Dedifferentiated amniotic fluid mesenchymal stem cell (primary cell): ENCODE measurements around the gene AP1S2.
"Not testable (repeated sequence)": the region's sequence is repeated elsewhere in the genome, so short reads cannot be mapped to it uniquely, and the experiment has no call there.

Experiments
- DNase-seq: peaks from one replicate; pipeline ENCODE4 v3.0.0-alpha.2; 2016; ENCODE audit errors: extremely low spot score

Gene AP1S2

DNA sequence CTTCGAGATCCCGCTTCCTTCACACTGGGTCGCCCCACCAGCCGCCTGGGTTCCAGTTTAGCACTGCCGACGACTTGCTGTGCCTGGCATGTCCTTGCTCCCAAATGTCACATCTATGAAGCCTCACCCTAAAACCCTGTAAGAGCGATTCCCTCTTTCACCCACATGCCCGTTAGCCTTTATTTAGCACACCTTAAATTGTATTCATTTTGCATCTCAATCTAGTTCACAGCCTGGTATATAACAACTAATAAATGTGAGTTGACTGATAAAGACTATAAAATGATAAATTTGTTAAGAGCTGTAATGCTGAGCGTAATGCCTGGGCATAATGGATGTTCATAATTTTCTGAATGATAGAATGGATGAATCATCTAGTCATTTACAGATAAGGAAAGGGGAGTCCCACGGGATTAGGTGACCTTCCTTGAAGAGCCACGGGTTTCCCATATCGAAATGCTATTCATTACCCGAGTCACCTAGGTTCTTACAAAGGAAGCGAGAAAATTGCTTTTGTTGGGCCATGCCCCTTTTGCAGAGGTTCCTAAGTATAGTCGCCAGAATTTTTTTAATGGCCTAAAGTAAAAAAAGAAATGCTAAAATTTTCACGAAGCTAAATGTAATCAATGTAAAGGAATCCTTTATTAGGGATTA lies 1.1 kb upstream of the AP1S2 start:
- no peak for DNase-seq

DNA sequence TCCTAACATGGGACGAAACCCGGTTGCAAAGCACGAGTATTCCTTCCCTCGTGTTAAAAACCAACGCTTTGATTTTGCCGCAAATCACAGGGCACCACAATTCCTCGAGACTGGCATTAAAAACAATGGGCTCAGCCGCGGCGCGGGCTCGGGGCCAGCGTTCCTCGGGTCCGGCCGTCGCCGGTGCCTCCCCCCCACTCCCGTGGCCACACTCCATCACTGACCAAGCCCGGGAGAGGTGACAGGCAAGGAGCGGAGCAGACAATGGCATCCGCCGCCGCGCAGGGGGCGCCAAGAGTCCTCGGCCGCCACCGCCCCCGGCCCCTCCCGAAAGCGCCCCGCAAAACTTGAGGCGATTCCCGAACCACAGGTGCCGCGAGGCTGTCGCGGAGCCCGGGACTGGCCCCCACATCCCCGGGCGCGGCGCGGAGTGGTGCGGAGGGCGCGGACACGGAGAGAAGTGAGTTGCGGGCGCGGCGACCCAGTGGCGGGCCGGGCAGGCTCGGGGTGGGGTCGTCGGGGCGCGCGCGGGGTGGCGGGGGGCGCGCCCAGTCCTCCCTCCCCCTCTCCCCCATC lies 445 bp downstream of the AP1S2 start:
- DNase-seq: peak; percentile 17

DNA sequence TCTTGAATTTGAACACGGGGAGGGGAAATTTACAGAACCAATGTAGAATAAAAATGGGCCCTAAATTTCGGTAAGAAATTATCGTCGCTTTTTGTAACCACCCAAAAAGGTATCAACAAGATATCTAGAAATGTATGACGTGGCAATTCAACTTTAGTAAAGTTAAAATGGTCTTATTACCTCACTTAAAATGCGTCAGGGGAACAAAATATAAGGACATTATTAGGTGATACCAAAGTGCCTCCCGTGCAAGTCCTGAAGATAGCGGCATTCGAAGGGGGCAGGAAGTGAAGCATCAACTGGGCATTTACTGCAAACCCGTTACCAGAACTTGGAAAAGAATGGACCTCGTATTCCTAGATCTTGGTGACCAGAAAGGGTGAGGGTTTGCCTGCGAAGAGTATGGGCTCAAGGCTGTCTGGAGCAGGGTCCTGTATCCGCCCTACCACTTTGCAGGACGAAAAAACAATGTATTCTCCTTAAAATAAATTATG lies 980 bp downstream of the AP1S2 start:
- DNase-seq: no peak

DNA sequence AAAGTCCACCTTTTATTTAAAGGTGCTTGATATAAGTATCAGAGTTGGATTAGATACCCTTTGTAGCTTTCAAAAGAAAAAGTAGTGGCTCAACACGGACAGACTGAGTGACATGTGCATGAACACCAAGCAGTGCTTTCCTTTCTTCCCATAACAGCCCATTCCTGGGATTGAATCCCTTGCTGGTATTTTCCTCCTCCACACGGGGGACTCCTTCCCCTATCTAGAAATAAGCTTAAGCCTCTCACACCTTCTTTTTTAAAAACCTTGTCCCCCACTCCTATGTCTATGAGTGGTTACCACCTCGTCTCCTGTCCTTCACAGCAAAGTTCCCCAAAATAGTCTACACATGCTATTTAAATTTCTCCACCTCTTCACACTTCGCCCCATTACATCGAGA lies 5.1 kb downstream of the AP1S2 start:
- DNase-seq: no peak

DNA sequence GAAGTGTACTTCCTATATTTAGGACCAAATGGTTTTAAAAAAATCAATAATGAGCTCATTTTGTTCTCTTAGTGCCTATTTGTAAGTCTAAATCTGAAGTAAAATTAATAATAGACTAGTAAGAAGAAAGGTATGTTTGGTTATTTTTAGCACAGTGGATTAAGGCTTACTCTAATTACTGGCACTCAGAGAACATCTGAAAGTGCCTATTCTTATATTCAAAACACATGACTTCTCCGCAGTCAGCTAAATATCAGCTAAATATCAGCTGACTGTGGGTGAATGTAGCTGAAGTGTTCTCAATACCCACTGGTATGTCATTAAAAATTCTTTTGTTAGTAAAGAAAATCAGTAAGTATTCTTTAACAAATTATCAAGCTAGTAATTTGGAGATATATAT lies 6.0 kb downstream of the AP1S2 start:
- no peak for DNase-seq

DNA sequence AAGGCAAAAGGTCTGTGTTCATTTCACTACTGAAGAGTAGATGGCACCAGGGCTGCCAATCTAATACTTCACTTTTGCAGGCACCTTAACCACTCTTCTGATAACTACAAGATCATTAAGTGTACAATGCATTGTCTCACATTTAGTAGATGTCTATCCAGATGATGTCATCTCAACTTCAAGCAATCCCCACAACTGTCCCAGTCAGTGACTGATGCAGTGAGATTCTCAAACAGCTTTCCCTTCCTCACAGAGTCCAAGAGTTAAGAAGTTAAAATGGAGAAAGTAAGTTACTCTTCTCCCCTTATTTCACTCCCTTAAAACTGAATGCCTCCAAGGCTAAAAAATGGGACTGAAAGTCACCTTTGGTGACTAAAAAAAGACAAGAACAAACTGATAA lies 10.7 kb downstream of the AP1S2 start:
- no peak for DNase-seq

DNA sequence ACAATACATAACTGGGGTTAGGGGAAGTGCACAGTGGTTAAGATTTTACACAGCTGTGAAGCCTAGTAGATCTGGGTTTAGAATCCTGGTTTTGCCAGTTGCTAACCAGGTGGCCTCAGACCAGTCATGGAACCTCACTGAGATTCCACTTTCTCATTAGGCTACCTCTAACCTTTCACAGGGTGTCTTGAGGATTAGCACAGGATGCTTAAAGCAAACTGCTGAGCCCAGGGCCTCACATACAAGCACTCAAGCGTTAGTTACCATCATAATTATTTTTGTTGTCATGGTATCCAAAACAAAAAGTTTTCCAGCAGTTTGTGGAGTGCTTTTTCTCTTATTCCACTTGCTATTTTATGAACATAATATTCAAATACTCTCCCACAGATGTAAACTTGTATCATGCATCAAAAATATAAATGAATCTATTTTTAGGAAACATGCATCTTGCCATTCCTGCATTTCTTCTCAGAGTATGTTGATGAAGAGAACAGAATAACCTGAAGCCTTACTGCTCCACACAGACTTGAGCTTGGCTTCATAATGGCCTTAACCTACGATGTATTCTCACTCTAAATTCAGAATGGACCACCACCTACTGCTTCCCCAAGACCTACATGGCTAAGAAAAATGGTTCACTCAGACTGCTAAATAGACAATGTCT lies 12.6 kb downstream of the AP1S2 start:
- DNase-seq: no peak

DNA sequence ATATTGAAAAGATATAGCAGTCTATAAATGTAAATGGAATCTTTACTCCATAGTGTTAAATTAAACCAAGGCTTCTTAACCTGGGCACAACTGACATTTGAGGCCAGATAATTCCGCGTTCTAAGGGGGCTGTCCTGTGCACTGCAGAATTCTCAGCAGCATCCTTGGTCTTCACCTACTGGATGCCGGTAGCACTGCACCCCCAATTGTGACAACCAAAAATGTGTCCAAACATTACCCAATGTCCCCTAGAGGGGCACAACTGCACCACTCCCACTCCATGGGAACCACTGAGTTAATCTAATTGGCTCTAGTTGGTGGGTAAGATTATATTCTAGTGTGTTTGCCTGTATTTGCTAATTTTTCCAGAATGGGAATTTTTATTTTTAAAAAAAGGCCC lies 16.6 kb downstream of the AP1S2 start:
- DNase-seq: no peak

DNA sequence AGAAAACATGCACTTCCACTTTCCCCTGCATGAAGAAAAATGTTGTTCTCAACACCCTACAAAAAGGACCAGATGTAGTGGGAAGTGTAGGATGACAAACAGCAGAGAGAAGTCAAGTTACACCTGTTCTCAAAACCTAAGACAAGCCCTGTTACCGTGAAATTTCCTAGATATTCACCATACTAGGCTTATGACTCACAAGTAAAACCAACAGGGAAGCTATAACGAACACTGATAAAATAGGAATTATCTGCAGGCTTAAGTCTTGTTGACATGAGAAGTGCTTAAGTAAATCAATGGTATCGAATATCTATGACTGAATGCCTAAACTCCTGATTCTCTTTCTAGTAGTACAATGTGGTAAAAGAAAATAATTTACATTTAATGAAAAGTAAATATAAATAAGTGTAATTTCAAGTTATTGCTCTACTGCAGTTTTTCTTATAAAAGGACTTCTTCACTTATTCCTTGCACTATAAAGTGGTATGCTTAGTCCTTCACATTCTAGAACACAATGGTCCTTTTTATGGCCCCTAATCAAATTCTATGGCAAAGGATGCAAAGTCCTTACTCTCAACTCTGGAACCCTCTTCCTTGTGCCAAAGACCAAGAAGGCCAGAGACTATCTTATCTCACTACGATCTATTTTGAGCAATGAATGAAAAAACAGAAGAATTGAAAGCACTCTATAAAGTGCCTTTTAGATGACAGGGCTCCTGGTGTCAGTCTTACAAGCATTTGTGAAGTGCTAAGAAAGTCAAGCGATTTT lies 19.6 kb downstream of the AP1S2 start:
- DNase-seq: no peak

DNA sequence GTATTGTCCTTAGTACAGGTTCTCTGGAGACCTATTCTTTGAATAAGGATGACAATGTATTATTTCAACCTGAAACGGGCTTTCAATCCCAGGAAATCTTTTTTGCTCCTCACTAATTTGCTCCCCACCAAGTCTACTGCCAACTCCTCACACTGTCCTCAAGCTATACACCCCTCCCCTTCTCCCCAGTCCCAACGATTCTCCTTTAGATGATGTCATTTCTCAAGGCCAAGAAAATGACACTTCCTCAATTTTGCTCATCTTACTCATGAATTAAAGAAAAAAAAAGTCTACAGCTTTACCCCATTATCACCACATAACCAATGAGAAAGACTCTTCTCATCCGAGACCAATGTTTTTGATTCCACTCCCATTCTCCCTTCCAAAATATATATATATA lies 20.6 kb downstream of the AP1S2 start:
- no peak for DNase-seq

DNA sequence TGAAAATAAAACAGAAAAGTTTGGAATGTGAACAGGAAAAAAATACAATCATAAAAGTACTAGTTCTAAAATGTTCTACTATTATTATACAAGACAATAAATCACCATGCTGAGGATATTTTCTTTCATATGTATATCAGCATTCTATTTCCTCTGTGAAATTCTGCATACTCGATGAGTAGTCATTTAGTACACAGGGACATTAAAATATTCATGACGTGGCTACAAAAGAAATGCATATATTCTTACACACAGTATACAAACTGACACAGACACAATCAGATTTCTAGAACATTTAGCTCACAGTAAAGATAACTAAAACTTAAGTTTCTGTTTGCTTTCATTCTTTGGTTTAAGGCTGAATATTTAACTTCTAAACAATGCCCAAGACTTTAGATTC lies 23.3 kb downstream of the AP1S2 start:
- not testable (repeated sequence) for DNase-seq

DNA sequence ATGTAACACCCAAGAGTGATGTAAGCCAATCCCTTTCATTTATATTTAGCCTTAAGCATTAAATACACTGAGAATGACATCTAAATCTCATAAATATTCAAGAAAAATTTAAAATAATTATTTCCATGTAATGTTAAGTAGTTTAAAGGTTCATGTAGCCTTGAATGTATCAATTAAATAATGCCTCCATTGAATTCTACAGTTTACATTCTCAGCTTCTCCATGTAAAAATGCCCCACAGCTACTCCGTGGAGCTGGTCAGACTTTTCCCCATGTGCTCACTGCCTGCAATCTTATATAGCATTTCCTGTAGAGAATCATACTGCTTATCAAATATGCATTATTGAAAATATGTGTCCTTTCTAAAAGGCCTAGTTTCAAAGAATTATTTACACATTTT lies 25.4 kb downstream of the AP1S2 start:
- DNase-seq: no peak

DNA sequence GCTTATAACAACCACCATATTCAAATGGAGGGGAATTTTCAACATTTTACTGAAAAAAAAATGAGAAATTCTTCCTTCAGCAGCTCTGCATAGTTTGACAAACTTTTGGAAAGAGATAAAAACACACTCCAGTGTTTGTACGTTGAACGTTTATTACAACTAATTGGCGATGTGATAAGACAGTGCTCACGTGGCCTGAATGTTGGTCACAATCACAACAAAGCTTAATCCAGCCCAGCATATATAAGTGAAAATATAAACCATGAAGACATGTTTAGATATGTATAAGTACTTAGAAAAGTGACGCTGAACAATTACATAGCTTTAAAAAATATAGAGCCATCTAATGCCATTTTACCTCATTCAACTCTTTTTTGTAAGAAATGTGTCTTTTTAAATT lies 28.7 kb downstream of the AP1S2 start:
- no peak for DNase-seq

DNA sequence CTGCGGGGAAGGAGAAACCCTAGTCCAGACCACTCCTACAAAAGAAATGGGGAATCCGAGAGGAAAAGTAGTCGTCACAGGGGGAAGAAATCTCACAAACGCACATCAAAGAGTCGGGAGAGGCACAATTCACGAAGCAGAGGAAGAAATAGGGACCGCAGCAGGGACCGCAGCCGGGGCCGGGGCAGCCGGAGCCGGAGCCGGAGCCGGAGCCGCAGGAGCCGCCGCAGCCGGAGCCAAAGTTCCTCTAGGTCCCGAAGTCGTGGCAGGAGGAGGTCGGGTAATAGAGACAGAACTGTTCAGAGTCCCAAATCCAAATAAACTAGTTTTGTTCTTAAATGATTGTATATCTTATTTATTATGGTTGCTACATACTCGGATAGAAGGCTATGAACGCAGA lies 31.7 kb downstream of the AP1S2 start:
- DNase-seq: no peak

DNA sequence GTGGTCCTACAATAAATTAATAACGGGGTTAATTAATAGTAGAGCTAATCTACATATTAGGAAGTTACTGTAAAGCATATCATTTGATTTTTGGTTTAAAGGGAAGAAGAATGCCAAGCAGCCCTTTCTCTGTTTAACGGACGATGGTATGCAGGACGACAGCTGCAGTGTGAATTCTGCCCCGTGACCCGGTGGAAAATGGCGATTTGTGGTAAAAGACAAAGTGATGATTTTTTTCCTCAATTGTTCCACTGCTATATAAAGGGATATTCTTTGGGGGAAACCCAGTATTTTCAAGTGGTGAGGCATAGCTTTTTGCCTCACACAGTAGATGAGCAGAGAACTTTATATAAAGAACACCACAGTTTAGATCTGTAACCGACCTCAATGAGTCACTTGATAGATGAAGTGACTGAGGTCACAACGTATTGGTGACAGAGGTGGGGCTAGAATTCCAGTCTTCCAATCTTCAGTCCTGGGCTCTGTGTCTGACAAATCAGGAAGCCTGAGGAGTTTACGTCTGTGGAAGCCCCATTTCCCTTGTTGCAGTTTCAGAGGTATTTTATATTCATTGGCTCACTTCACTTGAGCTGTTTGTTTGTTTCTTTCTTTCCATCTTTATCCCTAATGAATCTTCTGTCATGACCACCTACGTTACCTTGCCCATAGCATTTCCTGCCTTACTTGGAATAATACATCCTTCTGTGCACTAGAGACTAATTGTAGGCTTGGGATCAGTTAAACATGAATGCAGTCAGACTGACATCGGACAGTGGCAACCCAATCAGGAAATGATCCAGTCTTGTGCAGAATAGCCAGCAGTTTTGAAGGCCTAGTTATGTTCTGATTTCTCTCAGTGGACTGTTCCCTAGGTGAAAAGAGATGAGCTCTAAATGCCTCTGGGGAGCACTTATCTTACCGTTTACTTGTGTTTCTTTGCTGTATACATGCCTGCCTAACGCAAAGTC lies 34.2 kb downstream of the AP1S2 start:
- no peak for DNase-seq

DNA sequence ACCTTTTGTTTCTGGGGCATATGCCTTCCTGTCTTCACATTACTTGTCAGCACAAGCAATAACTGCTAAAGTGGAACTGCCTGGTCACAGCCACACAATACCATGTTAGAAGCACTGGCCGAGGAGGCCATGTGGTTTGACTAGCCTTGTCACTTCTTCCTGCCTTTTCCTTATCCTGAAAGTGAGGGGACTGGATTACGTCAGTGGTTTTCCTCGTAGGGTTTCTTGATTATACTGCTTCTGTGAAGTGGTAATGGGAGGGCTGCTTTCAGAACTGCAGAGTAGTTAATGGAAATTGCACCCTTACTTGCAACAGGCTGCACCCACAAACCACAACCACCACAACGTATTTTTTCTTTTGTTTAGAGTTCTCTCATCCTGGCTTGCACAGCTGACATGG lies 37.7 kb downstream of the AP1S2 start:
- no peak for DNase-seq

DNA sequence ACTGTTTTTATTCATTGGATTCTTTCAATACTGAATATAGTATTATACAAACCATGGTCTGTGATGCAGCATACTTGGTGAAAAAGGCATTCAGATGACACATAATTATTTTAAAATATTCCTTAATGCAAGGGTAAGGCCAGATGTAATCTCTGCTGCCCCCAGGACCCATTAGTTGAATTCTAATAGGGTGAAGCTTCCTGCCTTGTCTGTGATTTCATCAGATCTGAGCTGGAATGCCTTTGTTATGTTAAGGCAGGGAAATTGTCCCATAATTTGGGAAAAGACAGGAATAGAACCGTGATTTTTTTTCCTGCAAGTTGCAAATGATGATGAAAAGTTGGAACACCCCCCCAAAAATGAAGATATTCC lies 38.2 kb downstream of the AP1S2 start:
- DNase-seq: no peak

DNA sequence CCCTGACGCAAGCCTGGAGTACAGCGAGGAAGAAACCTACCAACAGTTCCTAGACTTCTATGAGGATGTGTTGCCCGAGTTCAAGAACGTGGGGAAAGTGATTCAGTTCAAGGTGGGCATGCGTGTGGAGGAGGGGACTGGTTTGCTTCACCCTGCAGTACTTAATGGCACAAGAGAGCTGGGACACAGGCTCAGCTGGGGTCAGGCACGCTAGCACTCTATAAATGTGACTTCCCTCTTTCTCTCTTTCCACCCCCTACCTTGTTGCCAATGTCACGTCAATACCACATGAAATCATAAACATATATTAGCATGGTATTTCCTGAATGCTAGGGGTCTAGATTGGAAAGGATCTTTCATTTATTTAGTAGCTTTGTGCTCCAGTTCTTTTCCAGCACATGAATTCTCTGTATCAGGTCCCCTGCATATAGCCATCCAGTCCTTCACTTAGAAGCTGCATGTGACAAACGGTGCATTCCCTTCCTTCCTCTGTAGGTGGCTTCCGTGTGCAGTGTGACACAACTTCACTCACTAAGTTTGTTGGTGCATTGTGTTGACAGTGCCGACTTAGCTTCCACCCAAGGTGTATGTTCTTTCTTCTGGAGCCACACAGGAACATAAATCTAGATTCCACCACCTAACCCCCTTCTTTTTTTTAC lies 38.7 kb downstream of the AP1S2 start:
- DNase-seq: no peak

DNA sequence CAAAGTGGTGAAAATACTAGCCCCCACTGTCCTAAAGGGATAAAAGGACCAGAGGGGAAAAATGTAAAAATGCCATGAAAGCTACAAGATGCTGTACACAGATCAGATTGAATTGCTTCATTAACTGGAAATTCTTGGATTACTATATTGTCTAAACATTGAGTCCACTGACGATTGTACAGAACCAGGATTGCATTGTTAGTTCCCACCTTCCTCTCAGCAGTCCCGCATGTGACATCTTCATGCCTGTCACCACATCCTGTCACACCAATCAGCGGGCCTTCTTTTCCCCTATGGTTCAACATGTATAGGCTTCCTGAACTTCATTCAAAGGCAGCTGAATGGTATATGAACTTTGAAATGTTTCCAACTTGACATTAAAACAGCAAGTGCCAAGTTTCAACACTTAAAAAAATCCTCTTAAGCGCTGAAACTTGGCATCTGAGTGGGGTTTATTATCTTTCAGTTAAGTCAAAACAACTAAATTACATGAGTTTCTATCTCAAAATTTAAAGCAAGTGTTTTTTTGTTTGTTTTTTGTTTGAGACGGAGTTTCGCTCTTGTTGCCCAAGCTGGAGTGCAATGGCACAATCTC lies 39.7 kb downstream of the AP1S2 start:
- DNase-seq: no peak

DNA sequence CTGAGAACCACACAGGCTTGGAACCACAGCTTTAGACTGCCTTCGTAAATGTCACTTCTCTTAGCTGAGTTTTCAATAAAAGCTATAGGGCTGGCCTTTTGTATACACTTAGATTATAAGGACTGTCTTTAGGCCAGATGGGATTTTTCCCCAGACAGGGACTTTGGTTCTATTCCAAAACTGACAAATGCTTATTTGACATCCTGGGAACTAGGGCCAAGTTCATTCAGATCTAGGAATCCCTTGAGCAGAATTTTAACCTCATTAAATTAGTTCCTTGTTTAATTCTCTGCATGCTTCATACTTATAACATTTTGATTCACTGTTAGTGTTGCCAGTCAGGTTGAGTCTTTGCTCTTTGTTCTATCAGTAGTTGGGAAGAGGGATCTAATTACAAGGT lies 41.2 kb downstream of the AP1S2 start:
- DNase-seq: no peak
